Effector memory CD8-positive, alpha-beta T cell (primary cell): ENCODE measurements around the gene OLFML1.
A peak's percentile ranks its signal among the peaks of the same experiment; 100 is the strongest.

Source experiments
- ATAC-seq: fragments of 150-1000 bp; cut with Tn5 transposase; replicated peaks from 2 replicates; pipeline ENCODE4 v1.10.0; 2021; ENCODE audit warnings: mild to moderate bottlenecking, moderate library complexity
- DNase-seq, 3 experiments: peaks; one replicate each; pipeline ENCODE4 v3.0.0; 2021
- H3K27ac Mint-ChIP-seq, 2 donors: one replicate each; pipeline ENCODE4 v1.8.0; 2022; ENCODE audit warnings: mild to moderate bottlenecking in 2 of 2, mixed read lengths in 2 of 2, moderate library complexity in 2 of 2
- H3K27me3 Mint-ChIP-seq, 2 donors: one replicate each; pipeline ENCODE4 v1.8.0; 2022; ENCODE audit warnings: mixed read lengths in 2 of 2
- H3K36me3 Mint-ChIP-seq: one replicate; pipeline ENCODE4 v1.8.0; 2022; ENCODE audit warnings: mild to moderate bottlenecking, moderate library complexity, mixed read lengths; ENCODE audit not compliant: insufficient read depth
- H3K4me1 Mint-ChIP-seq, 2 donors: one replicate each; pipeline ENCODE4 v1.8.0; 2022; ENCODE audit warnings: low read depth in 2 of 2, mixed read lengths in 2 of 2
- H3K4me3 Mint-ChIP-seq, 2 donors: one replicate each; pipeline ENCODE4 v1.8.0; 2022; ENCODE audit warnings: mild to moderate bottlenecking in 2 of 2, mixed read lengths in 2 of 2, moderate library complexity in 2 of 2
- H3K9me3 Mint-ChIP-seq, 2 donors: one replicate each; pipeline ENCODE4 v1.8.0; 2022; ENCODE audit warnings: mixed read lengths in 2 of 2

OLFML1 gene

DNA sequence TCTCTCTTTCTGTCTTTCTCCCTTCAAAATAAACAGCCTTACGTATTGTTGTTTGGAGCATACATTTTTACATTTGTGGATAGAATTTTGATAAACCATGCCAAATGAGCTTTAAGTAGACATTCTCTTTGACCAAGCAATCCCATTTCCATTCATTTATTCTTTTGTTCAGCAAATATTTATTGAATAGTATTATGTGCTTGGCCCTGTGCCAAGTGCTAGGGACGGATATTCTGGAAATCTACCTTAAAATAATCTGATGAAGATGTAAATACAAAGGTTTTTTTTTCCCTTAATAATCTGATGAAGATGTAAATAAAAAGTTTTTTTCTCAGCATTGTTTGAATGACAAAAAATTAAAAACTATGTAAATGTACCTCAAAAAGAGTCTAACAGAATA lies 2.1 kb downstream of the OLFML1 start:
- no peaks in the 10 kb centered on the region for H3K36me3 Mint-ChIP-seq
- ATAC-seq (no peak), DNase-seq (no peak)
- H3K4me3 Mint-ChIP-seq, result no peak overlapping the region
- H3K27me3 Mint-ChIP-seq, result peaks cover 14 to 23% of the 10 kb centered on the region in 2 donors
- H3K4me1 Mint-ChIP-seq, result no peaks in the 10 kb centered on the region
- no peaks in the 10 kb centered on the region for H3K9me3 Mint-ChIP-seq
- H3K27ac Mint-ChIP-seq, result no peak overlapping the region

DNA sequence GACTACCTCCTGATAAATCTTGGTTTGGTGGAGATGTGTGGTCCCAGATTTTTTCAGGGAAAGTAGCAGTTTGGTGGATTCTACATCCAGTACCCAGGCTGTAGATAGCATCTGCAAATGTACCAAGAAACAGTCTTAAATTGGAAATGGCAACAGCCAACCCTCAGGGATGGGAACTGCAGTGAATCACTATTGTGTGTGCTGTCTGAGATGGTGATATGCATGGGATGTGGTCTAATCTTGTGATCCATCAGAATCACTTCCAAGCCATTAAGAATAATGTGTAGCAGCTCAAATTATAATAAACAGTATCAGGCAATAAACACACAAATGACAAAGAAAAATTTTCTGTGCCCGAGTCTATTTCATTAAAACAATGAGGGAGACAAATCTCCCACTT lies 3.4 kb downstream of the OLFML1 start:
- no peak for ATAC-seq
- Mint-ChIP-seq H3K4me3 (no peak overlapping the region), H3K36me3 (no peaks in the 10 kb centered on the region), H3K27ac (no peak overlapping the region), H3K9me3 (no peaks in the 10 kb centered on the region), H3K27me3 (peaks cover 15 to 27% of the 10 kb centered on the region in 2 donors), H3K4me1 (no peaks in the 10 kb centered on the region)
- DNase-seq, result no peak

DNA sequence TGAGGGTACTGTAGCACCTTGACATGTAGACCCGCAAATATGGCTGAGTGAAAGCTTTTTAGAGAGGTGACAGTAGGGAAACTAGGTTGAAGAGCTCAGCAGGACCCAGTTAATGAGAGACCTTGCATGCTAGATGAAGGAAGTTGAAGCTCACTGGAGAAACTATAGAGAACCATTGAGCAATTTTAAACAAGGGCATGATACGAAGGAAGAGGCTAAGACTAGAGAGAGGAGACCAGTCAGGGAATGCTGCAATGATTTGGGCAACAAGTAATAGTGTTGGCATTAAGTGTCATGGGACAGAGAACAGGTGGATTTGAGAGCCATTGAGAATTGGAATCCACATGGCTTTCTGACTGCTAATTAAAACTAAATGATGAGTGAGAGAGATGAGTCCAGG lies 4.1 kb downstream of the OLFML1 start:
- Mint-ChIP-seq H3K4me1 (no peaks in the 10 kb centered on the region), H3K9me3 (no peaks in the 10 kb centered on the region), H3K27me3 (peaks cover 18 to 34% of the 10 kb centered on the region in 2 donors), H3K36me3 (no peaks in the 10 kb centered on the region), H3K27ac (no peak overlapping the region), H3K4me3 (no peak overlapping the region)
- ATAC-seq (no peak), DNase-seq (no peak)

- Mint-ChIP-seq H3K4me3 (no peak overlapping the region), H3K27me3 (peaks cover 16 to 39% of the 10 kb centered on the region in 2 donors), H3K27ac (no peak overlapping the region), H3K9me3 (no peaks in the 10 kb centered on the region), H3K36me3 (no peaks in the 10 kb centered on the region), H3K4me1 (no peaks in the 10 kb centered on the region)
- ATAC-seq, result no peak
- DNase-seq, result no peak
Observed at GRCh38 chr11:7490054-7490453, 4.7 kb downstream of the OLFML1 start.

DNA sequence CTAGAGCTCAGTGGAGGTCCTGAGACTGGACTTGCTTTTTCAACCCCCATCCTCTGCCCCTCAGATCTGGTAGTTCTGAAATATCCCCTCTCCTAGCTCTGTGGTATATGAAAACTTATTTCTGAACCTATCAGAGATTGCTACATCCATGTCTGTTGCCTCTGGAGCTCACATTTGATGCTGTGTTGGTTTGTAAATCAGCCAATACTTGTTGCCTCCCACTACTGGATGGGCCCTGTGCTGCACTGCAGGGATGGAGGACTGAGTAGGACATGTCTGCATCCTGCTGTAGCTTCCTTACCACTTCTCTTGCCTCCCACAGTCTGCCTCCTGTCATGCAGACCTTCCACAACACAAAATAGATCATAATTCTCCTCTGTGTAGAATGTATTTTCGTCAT lies 5.2 kb downstream of the OLFML1 start:
- Mint-ChIP-seq H3K27me3 (peaks cover 16 to 44% of the 10 kb centered on the region in 2 donors), H3K9me3 (no peaks in the 10 kb centered on the region)
- no peak for ATAC-seq

GRCh38 chr11:7492253-7492652 lies 6.9 kb downstream of the OLFML1 start:
- H3K4me3 Mint-ChIP-seq, result no peak overlapping the region
- H3K27me3 Mint-ChIP-seq, result peaks cover 16 to 51% of the 10 kb centered on the region in 2 donors
- H3K9me3 Mint-ChIP-seq, result no peaks in the 10 kb centered on the region
- H3K36me3 Mint-ChIP-seq, result no peaks in the 10 kb centered on the region
- no peak for ATAC-seq
- no peaks in the 10 kb centered on the region for H3K4me1 Mint-ChIP-seq
- H3K27ac Mint-ChIP-seq, result no peak overlapping the region
- DNase-seq, result no peak

More for the DNA sequence above, 5.2 kb downstream of the OLFML1 start:
- Mint-ChIP-seq H3K4me1 (no peaks in the 10 kb centered on the region), H3K36me3 (no peaks in the 10 kb centered on the region), H3K4me3 (no peak overlapping the region), H3K27ac (no peak overlapping the region)
- DNase-seq, result no peak

DNA sequence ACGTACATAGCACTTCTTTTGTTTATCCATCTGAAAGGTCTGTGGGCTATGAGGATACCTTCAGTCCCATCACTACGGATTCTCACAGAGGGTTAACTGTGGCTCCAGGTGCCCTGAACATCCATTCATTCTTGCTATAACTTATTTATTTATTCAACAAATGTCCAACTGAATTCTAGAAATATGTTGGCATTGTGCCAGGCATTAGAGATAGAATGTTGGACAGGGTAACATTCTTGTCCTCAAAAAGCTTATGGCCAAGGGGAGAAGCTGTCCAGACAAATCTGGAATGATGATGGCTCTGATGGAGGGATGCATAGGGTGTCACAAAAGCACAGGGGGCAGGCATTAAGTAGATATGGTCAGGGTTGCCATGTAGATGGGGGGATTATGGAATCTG lies 8.4 kb downstream of the OLFML1 start:
- DNase-seq (no peak), ATAC-seq (no peak)
- Mint-ChIP-seq H3K27me3 (peaks cover 16 to 51% of the 10 kb centered on the region in 2 donors), H3K4me3 (no peak overlapping the region), H3K9me3 (no peaks in the 10 kb centered on the region), H3K36me3 (no peaks in the 10 kb centered on the region), H3K27ac (no peak overlapping the region), H3K4me1 (no peaks in the 10 kb centered on the region)

DNA sequence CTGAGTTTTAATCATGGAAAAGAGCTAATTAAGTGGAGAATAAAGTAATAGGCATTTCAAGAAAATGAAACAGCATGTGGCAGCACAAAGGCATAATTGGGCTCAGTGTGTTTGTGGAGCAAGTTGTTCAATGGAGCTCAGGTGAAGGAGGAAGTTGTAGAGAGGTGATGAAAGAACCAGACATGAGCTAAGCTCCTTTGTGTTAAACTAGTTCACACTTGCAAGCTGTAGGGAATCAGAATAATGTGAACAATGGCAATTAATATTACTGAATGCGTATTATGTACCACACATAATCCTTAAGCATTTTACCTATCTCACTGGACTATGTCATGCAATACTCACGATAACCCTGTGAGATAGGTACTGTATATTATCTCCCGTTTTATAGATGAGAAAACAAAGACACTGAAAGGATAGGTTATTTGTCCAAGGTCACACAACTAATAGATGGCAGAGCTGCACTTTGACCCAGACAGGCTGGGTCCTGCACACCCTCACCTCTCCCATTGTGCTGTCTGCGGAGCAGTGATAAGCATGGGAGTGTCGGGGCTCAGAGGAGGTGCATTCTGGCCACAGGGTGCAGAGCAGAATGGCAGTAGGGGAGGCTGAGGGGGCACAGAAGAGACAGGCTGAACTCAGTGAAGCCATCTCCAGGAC lies 8.9 kb downstream of the OLFML1 start:
- DNase-seq, result no peak
- Mint-ChIP-seq H3K27me3 (peaks cover 13 to 47% of the 10 kb centered on the region in 2 donors), H3K4me1 (no peaks in the 10 kb centered on the region), H3K36me3 (no peaks in the 10 kb centered on the region), H3K4me3 (no peak overlapping the region), H3K27ac (no peak overlapping the region), H3K9me3 (no peaks in the 10 kb centered on the region)
- no peak for ATAC-seq

DNA sequence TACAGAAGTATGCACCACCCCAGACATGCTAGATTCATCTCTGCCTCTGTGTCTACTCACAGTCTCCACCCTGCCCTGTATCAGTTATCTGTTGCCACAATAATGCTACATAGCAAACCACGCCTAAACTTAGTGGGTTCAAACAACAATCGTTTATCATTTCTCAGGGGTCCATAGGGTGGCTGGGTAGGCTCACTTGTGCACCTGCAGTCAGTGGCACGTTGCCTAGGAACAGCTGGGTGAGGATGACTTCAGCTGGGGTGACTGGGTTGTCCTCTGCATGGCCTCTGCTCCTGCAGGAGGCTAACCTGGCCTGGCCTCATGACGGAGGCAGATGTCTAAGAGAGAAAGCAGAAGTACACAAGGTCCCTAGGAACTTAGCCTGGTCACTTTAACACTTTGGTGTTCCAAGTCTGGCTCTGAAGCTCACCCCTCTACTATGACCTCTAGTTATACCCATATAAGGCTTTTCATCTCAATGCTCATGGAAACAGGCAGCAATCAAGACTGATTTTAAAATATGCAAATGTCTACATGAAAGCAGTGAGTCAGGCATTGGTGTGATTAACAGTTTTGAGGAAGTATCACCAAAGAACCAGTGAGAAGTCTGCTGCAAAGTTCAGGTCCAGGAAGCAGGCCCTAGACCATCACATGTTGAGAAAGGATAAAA lies 10.7 kb downstream of the OLFML1 start:
- ATAC-seq (peak; percentile 51), DNase-seq (peak in 1 of 3 experiments; percentile 1)
- Mint-ChIP-seq H3K36me3 (no peaks in the 10 kb centered on the region), H3K4me1 (no peaks in the 10 kb centered on the region), H3K27ac (no peak overlapping the region), H3K9me3 (no peaks in the 10 kb centered on the region), H3K4me3 (no peak overlapping the region), H3K27me3 (peaks cover 9 to 29% of the 10 kb centered on the region in 2 donors)

GRCh38 chr11:7498193-7498592 lies 12.9 kb downstream of the OLFML1 start:
- H3K27me3 Mint-ChIP-seq, result peaks cover 9 to 27% of the 10 kb centered on the region in 2 donors
- H3K9me3 Mint-ChIP-seq, result no peaks in the 10 kb centered on the region
- no peaks in the 10 kb centered on the region for H3K4me1 Mint-ChIP-seq
- no peaks in the 10 kb centered on the region for H3K36me3 Mint-ChIP-seq
- no peak for ATAC-seq
- H3K4me3 Mint-ChIP-seq, result no peak overlapping the region
- H3K27ac Mint-ChIP-seq, result no peak overlapping the region
- no peak for DNase-seq

- DNase-seq (no peak), ATAC-seq (no peak)
- H3K27ac Mint-ChIP-seq, result no peak overlapping the region
- no peaks in the 10 kb centered on the region for H3K36me3 Mint-ChIP-seq
- no peaks in the 10 kb centered on the region for H3K9me3 Mint-ChIP-seq
- H3K4me3 Mint-ChIP-seq, result no peak overlapping the region
- H3K4me1 Mint-ChIP-seq, result no peaks in the 10 kb centered on the region
- H3K27me3 Mint-ChIP-seq, result peaks cover 3 to 20% of the 10 kb centered on the region in 2 donors
Observed at GRCh38 chr11:7499081-7499480, 13.8 kb downstream of the OLFML1 start.

DNA sequence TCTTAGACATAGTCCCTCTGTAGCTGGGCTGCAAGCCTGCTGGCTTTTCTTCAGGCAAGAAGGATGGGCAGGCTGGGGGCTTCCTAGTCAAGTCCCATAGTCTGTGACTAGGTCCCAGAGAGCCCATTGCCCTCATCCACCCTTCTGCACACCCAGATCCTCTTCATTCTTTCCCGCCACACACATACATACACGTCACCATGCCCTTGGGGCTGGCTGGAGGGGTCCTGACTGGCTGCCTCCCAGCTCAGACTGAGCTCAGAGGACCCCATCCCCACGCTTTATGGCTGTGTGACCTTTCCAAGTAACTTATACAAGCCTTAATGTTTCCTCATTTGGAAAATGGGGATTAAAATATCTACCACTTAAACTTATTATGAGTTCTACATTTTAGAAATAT lies 14.9 kb downstream of the OLFML1 start:
- Mint-ChIP-seq H3K4me1 (no peaks in the 10 kb centered on the region), H3K36me3 (no peaks in the 10 kb centered on the region), H3K27me3 (peaks cover 0 to 10% of the 10 kb centered on the region in 2 donors), H3K9me3 (no peaks in the 10 kb centered on the region), H3K4me3 (no peak overlapping the region), H3K27ac (no peak overlapping the region)
- ATAC-seq (no peak), DNase-seq (no peak)

- no peak overlapping the region for H3K27ac Mint-ChIP-seq
- no peaks in the 10 kb centered on the region for H3K4me1 Mint-ChIP-seq
- no peak overlapping the region for H3K4me3 Mint-ChIP-seq
- ATAC-seq (no peak), DNase-seq (no peak)
- no peaks in the 10 kb centered on the region for H3K9me3 Mint-ChIP-seq
- no peaks in the 10 kb centered on the region for H3K36me3 Mint-ChIP-seq
- H3K27me3 Mint-ChIP-seq, result peaks cover 2 to 7% of the 10 kb centered on the region in 2 donors
Observed at GRCh38 chr11:7501251-7501650, 15.9 kb downstream of the OLFML1 start.

- Mint-ChIP-seq H3K4me3 (no peak overlapping the region), H3K36me3 (no peaks in the 10 kb centered on the region), H3K4me1 (no peaks in the 10 kb centered on the region), H3K27me3 (peaks cover 8 to 13% of the 10 kb centered on the region in 2 donors), H3K27ac (no peak overlapping the region), H3K9me3 (no peaks in the 10 kb centered on the region)
- ATAC-seq (no peak), DNase-seq (no peak)
Observed at GRCh38 chr11:7501894-7502293, 16.6 kb downstream of the OLFML1 start.
